GM19043 (cell line): ENCODE data around the gene PXDN.
"Not testable (repeated sequence)": the region's sequence is repeated elsewhere in the genome, so short reads cannot be mapped to it uniquely, and the experiment has no call there.

Experiments used
- ATAC-seq: cut with Tn5 transposase; IDR thresholded peaks from one replicate; pipeline ENCODE4 v1.9.1; 2021; ENCODE audit warnings: low read depth; ENCODE audit not compliant: unreplicated experiment

The PXDN gene

GRCh38 chr2:1727796-1728474 lies 16.4 kb downstream of the PXDN start:
- ATAC-seq: no peak

- no peak for ATAC-seq
Measured at GRCh38 chr2:1727101-1727771, 17.1 kb downstream of the PXDN start.

- no peak for ATAC-seq
Measured at GRCh38 chr2:1726558-1726957, 17.8 kb downstream of the PXDN start.

- ATAC-seq: not testable (repeated sequence)
Measured at GRCh38 chr2:1724351-1724750, 20.0 kb downstream of the PXDN start.

- no peak for ATAC-seq
Measured at GRCh38 chr2:1723397-1724042, 20.8 kb downstream of the PXDN start.

GRCh38 chr2:1722692-1723091 lies 21.6 kb downstream of the PXDN start:
- no peak for ATAC-seq

- no peak for ATAC-seq
Measured at GRCh38 chr2:1721706-1722646, 22.3 kb downstream of the PXDN start.

- no peak for ATAC-seq
Measured at GRCh38 chr2:1718339-1719220, 25.7 kb downstream of the PXDN start.

GRCh38 chr2:1717113-1717512 lies 27.2 kb downstream of the PXDN start:
- no peak for ATAC-seq

- ATAC-seq: no peak
Measured at GRCh38 chr2:1716441-1716840, 27.9 kb downstream of the PXDN start.

- not testable (repeated sequence) for ATAC-seq
Measured at GRCh38 chr2:1716014-1716305, 28.4 kb downstream of the PXDN start.

- no peak for ATAC-seq
Measured at GRCh38 chr2:1715184-1716013, 28.9 kb downstream of the PXDN start.

- no peak for ATAC-seq
Measured at GRCh38 chr2:1714291-1715064, 29.8 kb downstream of the PXDN start.

- ATAC-seq: no peak
Measured at GRCh38 chr2:1713839-1714236, 30.5 kb downstream of the PXDN start.

GRCh38 chr2:1713142-1713838 lies 31.0 kb downstream of the PXDN start:
- ATAC-seq: no peak

- ATAC-seq: no peak
Measured at GRCh38 chr2:1709946-1710560, 34.3 kb downstream of the PXDN start.

- no peak for ATAC-seq
Measured at GRCh38 chr2:1709335-1709605, 35.0 kb downstream of the PXDN start.
